GM21360 (cell line): ENCODE measurements around the gene SAMD4A.

ENCODE experiments used
- ATAC-seq: cut with Tn5 transposase; IDR thresholded peaks from one replicate; pipeline ENCODE4 v1.9.1; 2021; ENCODE audit warnings: mild to moderate bottlenecking, moderate library complexity; ENCODE audit not compliant: unreplicated experiment

SAMD4A gene

DNA sequence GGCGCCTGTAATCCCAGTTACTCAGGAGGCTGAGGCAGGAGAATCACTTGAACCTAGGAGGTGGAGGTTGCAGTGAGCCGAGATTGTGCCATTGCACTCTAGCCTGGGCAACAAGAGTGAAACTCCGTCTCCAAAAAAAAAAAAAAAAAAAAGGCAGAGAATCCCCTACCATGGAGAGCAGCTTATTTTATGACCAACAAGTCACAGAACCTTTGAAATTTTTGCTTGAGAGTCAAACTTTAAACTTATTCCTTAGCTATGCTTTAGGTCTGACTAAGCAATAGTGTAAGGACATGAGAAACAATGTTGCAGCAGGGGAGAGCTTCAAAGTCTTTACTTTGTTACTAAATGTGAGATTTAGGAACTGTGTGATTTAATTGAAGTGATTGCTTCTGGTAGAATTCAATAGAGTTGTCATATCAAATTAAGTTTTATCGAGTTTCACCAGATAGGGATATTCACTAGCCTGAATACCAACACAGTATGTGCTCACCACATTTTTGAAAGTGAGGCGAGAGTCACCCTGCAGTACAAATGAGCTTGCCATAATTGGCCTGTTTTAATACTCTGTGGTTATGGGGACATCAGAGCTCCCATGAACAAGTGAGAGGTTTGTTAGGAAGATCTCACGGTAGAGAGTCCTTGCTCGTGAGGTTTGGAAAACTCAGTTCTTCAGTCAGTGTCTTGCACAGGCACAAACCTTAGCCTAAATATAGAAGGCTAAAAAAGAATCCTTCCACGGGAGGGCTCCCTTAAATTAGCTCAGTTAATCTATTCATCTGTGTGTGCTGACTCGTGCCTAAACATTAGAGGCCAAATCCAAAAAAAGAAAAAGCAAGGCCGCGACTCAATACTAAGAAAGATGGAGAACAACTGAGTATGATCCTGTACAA is 108.6 kb downstream of the SAMD4A start:
- no peak for ATAC-seq

DNA sequence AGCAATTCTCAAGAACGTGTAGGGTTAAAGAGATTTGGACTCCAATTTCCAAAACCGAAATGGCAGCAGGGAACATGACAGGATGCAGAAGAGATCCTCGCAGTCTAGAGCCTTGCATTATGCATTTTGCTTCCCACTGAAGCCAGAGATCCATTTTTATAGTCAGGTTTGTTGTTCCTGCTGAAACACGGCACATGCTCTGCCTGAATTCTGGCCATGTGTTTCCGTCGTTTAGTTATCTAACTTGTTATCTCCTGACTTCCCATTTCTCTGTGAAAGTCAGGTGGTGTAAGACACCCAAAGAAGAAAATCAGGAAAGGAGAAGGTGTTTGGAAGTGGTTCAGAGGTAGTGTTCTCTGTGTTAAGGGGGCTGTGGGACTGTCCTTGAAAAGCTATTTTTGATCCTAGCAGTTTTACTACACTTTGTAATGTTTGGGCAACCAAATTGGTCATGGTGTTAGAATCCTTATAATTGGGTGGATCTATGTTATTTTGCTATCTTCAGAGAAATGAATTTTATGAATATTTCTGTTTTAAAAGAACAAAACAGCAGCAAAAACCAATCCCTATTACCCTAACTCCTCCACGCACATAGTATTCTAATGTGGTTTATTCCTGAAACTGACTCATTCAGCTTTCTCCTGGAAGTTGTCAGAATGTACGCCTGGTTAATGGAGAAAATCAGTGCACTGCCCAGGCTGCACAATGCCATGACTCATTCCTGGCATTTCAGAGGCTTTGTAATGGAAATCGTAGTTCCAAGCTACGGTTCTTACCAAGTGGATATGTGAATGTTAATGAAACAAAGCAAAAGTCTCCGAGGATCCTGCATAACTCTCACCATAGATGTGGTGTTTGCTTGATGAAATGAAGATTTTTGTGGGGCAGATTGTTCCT is 110.1 kb downstream of the SAMD4A start:
- ATAC-seq: no peak

GRCh38 chr14:54680651-54681050 is 113.7 kb downstream of the SAMD4A start:
- no peak for ATAC-seq

- no peak for ATAC-seq
Measured at GRCh38 chr14:54681811-54682261, 114.9 kb downstream of the SAMD4A start.

DNA sequence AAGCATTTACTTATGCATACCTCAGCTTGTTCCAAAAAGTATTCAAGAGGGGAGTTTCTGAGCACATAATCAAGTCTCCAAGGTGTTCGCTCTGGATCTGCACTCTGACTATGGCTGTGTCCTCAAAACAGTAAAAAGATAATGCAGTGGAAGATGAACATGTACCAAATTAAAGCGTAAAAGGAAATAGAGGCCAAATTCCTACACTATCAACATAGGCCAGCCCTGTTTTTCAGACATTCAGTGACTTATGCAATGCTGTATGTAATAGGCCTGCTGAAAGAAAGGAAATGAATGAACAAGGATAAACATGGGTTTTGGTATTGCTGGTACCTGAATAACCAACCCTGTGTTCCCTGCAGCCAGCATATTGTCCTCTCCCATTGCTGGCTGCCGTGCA is 115.7 kb downstream of the SAMD4A start:
- ATAC-seq: no peak

- ATAC-seq: no peak
Measured at GRCh38 chr14:54683882-54684794, 117.2 kb downstream of the SAMD4A start.

GRCh38 chr14:54685286-54685845 is 118.4 kb downstream of the SAMD4A start:
- ATAC-seq: no peak

DNA sequence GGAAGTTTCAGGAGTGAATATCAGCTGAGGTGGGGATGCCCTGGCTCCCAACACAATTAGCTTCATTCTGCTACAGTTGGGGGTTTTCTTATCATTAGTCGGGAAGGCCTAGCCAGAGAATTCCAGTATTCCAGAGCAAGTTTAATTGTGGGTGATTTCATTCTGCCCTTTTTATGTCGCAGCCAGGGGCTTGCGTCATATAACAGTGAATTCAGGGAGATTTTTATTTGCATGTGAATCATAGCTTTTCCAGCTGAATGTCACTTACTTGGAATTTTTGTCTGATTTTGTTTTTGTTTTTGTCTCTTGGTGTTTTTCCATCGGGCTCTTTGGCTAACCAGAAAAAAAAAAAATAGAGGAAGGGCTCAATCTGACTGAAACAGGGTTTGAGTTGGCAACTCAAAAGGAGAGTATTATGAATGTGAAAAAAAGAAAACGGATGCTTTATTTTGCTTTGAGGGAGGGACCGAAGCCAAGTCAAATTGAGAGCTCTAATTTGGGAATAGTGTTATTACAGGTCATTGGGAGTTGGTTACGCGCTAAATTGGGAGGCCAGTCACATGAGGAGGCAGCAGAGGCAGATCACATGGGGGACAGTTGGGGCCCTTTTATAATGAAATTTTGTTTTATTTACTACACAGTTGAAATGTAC is 119.4 kb downstream of the SAMD4A start:
- ATAC-seq: no peak

DNA sequence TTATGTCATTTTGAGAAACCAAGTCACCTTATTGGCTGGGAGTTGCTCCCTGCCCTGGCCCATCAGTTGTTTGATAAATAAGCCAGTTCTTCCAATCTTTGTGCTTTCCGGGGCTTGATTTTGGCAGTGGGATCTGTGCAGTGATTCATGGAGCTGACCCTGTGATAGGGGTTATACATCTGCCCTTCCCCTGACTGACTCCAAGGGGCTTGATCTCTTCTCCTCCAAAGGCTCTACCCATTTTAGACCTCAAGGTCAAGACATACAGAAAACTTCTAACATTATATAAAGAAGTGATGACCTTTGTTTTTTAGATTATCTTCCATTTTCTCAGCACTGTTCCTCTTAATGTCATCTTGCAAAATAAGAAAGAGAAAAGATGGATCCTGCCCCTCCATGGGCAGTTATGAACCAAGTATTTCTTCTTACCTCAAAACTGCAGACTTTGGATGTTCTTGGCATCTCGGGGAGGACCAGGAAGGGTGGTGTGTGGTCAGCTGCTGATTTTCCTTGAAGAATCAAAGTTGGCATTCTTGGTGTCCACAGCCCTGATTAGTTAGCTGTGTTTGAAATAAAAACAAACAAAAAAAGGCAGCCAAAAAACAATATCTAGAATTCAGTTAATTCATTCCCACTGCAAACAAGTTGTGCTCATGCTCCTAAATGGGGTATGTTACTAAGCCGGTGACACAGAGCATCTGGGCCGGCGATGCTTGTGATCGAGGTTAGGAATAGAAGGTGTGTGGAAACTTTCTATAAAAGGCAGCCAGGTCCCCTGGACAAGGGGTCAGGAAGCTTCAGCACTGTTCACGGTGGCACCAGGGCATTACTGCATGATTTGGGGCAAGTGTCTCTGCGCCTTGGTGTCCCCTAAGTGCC is 120.2 kb downstream of the SAMD4A start:
- ATAC-seq: no peak

GRCh38 chr14:54687750-54688119 is 120.8 kb downstream of the SAMD4A start:
- no peak for ATAC-seq

DNA sequence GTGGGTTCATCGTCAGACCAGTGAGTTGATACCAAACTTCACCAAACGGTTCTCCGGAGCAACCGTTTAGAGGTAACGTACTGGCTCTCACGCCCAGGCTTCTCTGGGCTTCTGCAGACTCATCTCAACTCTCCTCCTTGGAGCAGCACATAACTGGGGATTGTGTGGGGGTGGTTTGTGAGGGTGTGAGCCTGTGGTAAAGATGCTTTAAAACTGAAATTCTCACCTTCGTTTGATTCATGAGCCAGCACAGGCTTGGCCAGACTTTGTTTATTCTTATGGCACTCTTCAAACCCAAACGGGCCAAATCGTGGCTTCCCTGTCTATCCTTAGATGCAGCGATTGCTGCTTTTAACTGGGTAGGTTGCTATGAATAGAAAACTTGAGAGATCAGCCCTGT is 121.3 kb downstream of the SAMD4A start:
- ATAC-seq: no peak

- ATAC-seq: no peak
Measured at GRCh38 chr14:54689928-54690327, 123.0 kb downstream of the SAMD4A start.

DNA sequence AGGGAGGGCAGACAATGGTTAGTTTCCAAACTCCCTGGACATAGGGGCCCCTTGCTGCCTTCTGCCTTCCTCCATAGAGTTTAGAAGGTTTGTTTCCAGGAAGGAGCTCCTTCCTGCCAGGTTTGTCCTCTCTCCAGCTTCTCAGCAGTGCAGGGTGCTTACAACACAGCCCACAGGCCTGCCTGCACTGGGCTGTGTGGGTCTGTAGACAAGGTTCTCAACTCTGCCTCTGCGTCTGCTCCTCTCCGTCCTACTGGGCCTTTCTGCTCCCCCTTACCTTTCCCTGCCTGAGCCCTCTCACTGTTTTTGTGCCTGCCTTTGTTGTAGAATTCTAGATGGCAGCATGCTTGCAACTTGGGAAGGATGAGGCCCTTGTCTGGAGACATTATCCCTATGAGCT is 124.0 kb downstream of the SAMD4A start:
- no peak for ATAC-seq

- ATAC-seq: no peak
Measured at GRCh38 chr14:54691525-54692283, 124.8 kb downstream of the SAMD4A start.

- no peak for ATAC-seq
Measured at GRCh38 chr14:54692284-54692772, 125.4 kb downstream of the SAMD4A start.

DNA sequence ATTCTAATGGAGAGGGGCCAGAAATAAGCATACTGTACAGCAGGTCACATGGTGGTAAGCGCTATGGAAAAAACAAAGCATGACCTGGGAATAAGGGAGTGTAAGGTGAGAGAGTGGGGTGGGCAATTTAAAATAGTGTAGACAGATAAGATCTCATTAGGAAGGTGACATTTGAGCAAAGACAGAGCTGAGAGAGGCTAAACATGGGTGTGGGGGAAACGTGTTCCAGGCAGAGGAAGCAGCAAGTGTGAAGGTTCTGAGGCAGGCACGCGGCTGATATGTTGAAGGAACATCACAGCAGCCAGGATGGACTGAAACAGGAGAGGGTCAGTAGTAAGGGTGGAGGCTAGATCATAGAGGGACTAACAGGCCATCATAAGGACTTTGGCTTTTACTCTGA is 126.8 kb downstream of the SAMD4A start:
- ATAC-seq: no peak

DNA sequence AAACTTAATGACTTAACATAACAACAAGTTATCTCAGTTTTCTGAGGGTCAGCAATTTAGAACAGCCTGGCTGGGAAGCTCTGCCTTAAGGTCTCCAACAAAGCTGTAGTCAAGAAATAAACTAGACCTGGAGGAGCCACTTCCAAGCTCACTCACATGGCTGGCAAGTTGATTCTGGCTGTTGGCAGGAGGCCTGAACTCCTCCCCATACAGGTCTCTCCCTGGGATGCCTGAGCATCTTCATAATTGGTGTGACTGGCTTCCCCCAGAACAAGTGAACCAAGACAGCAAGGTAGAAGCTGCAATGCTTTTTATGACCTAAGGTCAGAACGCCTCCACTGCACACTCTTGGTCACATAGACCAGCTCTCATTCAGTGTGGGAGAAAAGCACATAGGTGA is 128.3 kb downstream of the SAMD4A start:
- no peak for ATAC-seq

DNA sequence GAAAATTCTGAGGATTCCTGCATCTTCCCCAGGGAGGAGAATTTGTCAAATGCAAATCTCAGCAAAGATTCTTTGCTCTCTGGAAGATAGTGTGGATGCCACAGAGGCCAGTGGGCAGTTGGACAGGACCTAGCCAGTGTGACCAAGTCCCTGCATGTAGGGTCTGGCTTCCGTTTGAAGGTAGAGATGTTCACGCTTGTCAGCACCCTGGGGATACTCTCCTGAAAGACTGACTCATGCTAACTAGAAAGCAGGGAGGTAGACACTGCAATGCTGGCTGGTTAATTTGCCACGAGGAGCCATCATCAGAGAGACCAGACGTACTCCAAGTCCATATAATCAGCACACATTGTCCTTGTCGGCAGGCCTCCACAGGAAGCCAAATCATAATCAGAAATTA is 130.1 kb downstream of the SAMD4A start:
- ATAC-seq: no peak
